HUES48 (cell line): ENCODE data around the gene FST.

Experiments
- H3K27ac ChIP-seq: one replicate; pipeline ENCODE4 v1.7.0; 2013; ENCODE audit warnings: low read depth, low read length, inconsistent platforms
- H3K27me3 ChIP-seq: 2 replicates; pipeline ENCODE4 v1.6.1; 2013; ENCODE audit warnings: mild to moderate bottlenecking, low read length; ENCODE audit not compliant: control insufficient read depth, insufficient read depth
- H3K36me3 ChIP-seq: 2 replicates; pipeline ENCODE4 v1.6.1; 2013; ENCODE audit warnings: low read length; ENCODE audit not compliant: control insufficient read depth, insufficient read depth
- H3K4me1 ChIP-seq: 2 replicates; pipeline ENCODE4 v1.6.1; 2013; ENCODE audit warnings: mild to moderate bottlenecking, low read length; ENCODE audit not compliant: control insufficient read depth, insufficient read depth
- H3K4me3 ChIP-seq: 2 replicates; pipeline ENCODE4 v1.5.1; 2013; ENCODE audit warnings: mild to moderate bottlenecking, low read depth, low read length
- H3K9ac ChIP-seq: 2 replicates; pipeline ENCODE4 v1.6.1; 2013; ENCODE audit warnings: mild to moderate bottlenecking, low read depth, low read length, moderate library complexity
- H3K9me3 ChIP-seq: 2 replicates; pipeline ENCODE4 v1.6.1; 2013; ENCODE audit warnings: low read length; ENCODE audit not compliant: control insufficient read depth, insufficient read depth

FST gene

DNA sequence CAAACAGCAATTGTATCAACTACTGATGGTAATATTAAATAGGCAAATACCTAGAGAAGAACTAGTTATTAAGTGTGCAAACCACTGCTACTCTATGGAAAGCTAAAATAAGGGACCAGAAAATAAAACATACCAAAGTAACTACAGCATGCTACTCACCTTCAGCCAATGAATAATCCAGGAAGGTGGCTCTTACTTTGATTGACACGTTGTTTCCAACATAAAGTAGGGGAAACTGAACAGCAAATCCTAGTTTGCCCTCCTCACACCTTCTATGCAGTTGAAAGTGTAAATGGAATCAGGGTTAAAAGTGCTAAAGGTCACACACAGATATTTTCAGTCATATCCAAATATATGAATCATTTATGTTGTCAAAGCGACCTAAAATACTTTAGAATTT lies 5.1 kb upstream of the FST start:
- no peaks in the 10 kb centered on the region for H3K9me3 ChIP-seq
- H3K4me3 ChIP-seq = no peak overlapping the region
- H3K4me1 ChIP-seq = peaks cover 4% of the 10 kb centered on the region; the same call in 1 of the 2 replicates
- H3K36me3 ChIP-seq = no peaks in the 10 kb centered on the region
- H3K27me3 ChIP-seq = no peaks in the 10 kb centered on the region
- H3K27ac ChIP-seq = no peak overlapping the region
- H3K9ac ChIP-seq = no peak overlapping the region

DNA sequence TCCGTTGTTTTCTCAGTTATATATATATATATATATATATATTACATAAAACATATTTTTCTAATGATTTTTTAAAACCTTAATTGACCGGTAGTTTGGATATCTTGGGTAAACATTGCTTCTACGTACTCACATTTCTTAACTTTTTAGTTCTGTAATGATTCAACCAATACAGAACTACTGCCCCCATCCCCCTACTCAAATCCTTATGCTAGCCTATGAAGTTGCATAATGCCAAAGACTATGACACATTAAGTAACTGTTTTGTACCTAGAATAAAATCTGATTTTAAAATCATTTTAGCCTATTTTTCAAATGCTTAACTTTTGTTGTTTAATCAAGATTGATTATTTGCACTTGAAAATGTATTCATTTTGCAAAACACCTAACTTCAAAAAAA lies 4.4 kb upstream of the FST start:
- no peak overlapping the region for H3K9ac ChIP-seq
- H3K9me3 ChIP-seq = no peaks in the 10 kb centered on the region
- H3K4me1 ChIP-seq = peaks cover 4% of the 10 kb centered on the region; the same call in 1 of the 2 replicates
- H3K27me3 ChIP-seq = peaks cover 3% of the 10 kb centered on the region; the same call in 1 of the 2 replicates
- no peaks in the 10 kb centered on the region for H3K36me3 ChIP-seq
- no peak overlapping the region for H3K27ac ChIP-seq
- H3K4me3 ChIP-seq = no peak overlapping the region

DNA sequence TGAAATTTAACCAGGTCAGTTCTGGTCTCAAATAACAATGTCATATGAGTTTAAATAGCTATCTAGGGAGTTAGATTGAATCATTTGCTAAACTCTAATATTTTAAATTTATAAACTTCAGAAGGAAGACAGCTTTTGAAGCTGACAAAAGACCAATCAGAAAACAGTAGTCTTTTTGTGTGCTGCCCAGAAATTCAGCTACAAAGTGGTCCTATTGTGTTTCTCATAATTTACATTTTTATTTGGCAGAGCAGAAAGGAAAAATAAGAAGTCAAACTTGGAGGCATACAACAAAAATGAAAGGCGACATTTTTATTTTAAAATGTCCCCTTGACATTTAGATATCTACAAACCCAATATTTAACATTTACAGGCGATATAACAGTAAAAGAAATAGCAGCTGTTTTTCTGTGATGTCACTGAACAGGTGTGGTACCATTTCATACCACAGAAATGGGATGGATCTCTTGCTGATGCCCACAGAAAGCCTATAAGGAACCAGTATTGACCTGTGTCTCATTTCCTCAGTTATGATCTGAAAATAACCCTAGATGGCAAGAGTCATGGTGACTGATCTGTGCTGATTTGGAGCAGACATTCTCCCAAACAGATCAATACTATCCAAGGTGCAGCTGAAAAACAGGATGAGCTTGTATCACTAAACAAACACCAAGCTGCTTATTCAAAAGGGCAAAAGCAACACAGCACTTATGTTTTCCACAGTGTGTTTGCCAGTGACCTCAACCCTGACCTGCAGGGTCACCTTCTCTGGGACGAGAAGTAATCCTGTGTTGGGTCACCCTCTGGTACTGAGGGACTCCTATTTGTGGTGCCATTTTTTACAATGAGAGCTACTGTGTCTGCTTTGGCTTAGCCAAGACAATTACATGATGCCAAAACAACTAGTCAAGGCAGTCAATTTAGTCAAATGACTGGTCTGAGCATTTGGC lies 3.6 kb upstream of the FST start:
- Histone ChIP-seq H3K4me3 (no peak overlapping the region), H3K27ac (no peak overlapping the region), H3K36me3 (no peaks in the 10 kb centered on the region), H3K9ac (no peak overlapping the region), H3K9me3 (no peaks in the 10 kb centered on the region), H3K27me3 (peaks cover 11% of the 10 kb centered on the region), H3K4me1 (peaks cover 8% of the 10 kb centered on the region)

DNA sequence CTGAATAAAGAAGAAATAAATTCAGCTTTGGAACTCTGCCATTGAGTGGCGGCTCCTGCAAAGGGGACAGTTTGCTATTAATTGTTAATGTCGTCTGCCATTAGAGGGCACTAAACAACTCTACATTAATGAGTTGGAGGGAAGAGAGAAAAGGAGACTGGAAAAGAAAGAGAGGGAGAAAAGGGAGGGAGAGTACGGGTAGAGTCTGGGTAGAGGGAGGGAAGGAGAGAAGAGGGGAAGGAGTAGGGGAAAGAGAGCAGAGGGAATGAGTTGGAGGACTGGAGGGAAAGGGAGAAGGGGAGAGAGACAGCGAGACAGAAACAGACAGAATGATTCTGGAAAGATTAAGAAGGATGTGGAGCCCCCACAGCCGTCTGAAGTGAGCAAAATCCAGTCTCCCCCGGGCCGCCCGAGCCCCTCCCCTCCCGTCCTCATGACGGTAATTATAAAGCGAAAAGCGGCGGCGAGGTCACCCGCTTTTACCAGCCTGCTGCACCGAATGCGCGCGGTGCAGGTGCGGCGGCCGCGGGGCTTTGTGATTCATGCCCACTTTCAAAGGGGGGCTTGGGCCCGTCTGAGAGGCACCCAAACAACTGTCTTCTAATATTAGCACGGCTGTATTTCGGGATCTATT lies 1.9 kb upstream of the FST start:
- H3K36me3 ChIP-seq = peaks cover 5% of the 10 kb centered on the region
- no peak overlapping the region for H3K9ac ChIP-seq
- no peaks in the 10 kb centered on the region for H3K9me3 ChIP-seq
- peaks cover 12% of the 10 kb centered on the region for H3K27me3 ChIP-seq
- peaks cover 13% of the 10 kb centered on the region for H3K4me1 ChIP-seq
- peak overlapping the region; percentile 78 for H3K4me3 ChIP-seq
- H3K27ac ChIP-seq = peak overlapping the region; percentile 94

DNA sequence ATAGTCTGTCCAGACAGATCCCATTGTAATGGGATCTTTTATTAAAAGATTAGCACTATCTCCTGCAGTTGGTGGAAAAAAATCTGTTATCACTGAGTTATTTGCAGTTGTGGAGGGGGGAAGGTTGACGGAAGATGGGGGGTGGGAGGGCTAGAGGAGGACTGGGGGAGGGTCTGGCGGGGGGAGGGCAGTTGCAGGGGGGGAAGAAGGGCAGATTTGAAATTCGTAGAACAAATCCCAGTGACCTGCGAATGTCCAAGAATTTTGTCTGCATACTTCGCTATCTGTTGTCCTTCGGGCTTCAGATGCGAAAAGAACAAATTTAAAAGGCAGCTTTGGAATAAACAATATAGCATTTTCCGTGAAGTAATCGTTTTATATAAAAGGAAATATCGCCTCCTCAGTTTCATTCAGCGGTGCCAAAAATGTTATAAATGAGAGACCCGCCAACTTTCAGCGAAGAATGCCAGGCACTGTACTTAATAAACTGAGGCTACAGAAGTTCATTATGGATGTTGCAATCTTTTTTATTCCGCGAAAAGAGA lies 1.3 kb upstream of the FST start:
- Histone ChIP-seq H3K4me3 (peak overlapping the region; percentile 78), H3K4me1 (peaks cover 15% of the 10 kb centered on the region), H3K9ac (no peak overlapping the region), H3K27ac (peak overlapping the region; percentile 94), H3K36me3 (peaks cover 11% of the 10 kb centered on the region), H3K9me3 (no peaks in the 10 kb centered on the region), H3K27me3 (peaks cover 12% of the 10 kb centered on the region)

DNA sequence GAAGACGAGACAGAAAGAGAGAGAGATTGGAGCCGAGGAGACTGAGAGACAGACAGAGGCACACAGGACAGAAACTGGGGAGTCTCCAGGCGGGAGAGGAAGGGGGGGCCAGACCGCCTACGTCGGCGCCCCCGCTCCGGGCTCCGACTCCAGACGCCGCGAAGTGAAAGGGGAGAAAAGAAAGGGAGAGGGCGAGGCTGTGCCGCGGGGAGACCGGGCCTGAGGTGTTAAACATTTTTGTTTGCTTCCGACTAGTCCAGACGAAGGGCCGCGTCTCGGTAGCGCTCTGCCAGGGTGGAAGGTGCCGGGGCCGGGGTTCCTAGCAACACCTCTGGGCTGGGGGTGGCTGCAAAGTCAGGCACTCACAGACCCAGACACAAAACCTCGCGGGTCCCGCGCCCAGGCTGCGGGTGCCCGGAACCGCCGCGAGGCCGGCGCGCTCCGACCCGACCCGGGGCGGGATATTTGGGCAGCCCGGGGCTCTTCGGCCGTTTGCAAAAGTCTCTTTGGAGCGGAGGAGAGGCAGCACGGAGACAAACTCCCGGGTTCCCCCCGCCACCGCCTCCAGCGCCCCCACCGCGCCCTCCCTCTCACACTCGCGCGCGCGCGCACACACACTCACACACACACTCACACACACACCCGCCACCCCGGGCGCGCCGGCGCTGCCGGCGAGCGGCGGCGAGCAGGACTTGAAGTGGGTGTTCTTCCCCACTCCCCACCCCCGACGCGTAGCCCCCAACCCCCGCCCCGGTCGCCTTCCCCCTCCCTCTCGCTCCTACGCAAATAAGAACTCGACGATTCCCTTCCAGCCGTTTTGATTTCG lies 626 bp upstream of the FST start:
- Histone ChIP-seq H3K27ac (peak overlapping the region; percentile 94), H3K36me3 (peaks cover 18% of the 10 kb centered on the region), H3K9me3 (no peaks in the 10 kb centered on the region), H3K9ac (peak overlapping the region; percentile 63; the same call in 1 of the 2 replicates), H3K4me1 (peaks cover 15% of the 10 kb centered on the region), H3K27me3 (peaks cover 12% of the 10 kb centered on the region), H3K4me3 (peak overlapping the region; percentile 78)

DNA sequence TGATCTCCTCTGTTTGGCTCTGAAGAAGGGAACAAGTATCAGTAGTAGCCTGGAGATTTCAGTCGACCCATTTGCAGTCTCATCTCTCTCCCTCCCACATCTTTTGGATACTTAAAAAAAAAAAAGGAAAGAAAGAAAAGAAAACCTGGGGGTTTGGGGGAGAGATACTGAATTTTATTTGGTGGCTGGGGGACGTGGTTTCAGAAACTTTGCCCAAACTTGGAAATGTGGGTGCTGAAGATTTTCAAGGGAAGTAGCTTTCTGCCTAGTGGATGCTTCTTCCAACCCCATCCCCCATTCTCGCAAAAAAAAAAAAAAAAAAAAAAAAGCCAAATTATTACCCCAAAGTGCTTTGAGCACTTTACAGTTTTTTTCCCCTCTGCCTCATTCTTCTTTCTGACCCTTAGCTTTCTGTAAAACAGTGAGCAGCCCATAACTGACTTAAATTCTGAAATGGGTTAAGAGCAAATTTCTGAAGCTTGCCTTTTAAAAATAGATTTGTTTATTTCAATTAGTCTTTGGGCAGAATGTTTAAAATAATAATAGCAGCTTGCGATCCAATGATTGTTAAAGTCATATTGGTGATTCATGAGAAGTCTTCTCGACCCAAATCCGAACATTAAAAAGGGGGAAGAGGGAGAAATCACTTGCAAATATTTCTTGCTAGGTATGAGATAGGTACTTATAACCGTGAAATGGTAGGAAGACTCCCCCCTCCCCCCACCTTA lies 894 bp downstream of the FST start:
- H3K36me3 ChIP-seq = peaks cover 32% of the 10 kb centered on the region
- H3K4me1 ChIP-seq = peaks cover 15% of the 10 kb centered on the region
- H3K9ac ChIP-seq = peak overlapping the region; percentile 49
- peaks cover 12% of the 10 kb centered on the region for H3K27me3 ChIP-seq
- no peaks in the 10 kb centered on the region for H3K9me3 ChIP-seq
- peak overlapping the region; percentile 94 for H3K27ac ChIP-seq
- H3K4me3 ChIP-seq = peak overlapping the region; percentile 78

DNA sequence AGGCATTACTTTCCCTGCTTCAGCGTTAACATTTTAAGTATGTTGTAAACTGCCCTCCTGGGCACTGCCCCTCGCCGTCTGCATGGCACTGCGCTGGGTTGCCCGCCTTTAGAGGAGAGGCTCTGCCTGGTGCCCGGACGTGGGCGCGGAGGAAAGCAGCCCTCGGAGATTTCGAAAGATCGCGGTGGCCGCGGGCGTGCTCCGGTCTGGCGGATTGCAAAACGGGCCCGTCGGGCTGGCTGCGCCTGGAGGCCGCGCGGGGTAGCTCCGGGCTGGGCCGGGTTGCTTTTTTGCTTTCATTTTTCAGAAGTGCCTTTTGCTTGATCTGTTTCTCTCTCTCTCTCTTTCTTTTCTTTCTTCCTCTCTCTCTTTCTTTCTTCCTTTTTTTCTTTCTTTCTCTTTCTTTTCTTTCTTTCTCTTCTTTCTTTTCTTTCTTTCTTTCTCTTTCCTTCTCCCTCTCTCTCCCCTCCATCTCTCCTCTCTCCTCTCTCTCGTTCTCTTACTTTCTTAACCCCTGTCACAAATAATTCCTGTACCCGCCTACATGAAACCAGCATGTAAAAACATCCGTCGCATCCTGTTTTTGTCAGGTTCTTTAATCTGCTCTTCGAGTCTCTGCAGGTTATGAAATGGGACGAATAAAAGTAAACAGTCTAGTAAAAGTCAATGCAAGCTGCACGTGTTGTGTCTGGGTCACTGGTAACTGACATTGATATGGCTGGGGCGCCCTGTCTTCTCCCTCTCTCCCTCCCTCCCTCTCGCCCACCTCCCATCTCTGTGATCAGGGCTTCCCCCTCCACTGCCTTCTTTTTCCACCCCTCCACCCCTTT lies 1.7 kb downstream of the FST start:
- no peaks in the 10 kb centered on the region for H3K9me3 ChIP-seq
- peak overlapping the region; percentile 78 for H3K4me3 ChIP-seq
- peak overlapping the region; percentile 78 for H3K27ac ChIP-seq

DNA sequence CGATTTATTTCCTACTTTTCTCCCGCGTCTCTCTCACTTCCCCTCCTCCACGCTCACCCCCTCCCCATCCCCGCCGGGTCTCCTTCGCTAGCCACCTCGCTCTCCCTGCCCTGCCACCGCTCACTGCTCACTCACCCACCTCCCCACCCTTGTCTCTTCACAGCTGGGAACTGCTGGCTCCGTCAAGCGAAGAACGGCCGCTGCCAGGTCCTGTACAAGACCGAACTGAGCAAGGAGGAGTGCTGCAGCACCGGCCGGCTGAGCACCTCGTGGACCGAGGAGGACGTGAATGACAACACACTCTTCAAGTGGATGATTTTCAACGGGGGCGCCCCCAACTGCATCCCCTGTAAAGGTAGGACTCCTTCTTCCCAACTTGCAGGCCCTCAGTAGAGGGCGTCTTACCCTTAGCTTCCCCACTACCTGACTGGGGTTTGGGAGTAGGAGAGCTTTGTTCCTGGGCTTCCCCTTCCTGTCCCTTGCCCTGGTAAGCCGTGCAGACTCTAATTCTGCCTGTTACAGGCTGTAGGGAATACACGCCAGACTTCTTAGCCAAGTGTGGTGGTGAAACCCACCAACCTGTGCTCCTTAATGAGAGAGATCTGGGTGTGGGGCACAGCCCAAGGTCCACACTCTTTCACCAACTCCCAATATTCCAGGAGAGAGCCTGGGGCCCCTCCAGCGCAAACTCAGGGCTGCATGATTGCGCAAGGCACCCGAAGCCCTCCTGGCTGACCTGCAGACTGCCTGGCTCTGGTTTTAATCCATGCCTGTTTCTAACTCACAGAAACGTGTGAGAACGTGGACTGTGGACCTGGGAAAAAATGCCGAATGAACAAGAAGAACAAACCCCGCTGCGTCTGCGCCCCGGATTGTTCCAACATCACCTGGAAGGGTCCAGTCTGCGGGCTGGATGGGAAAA lies 2.5 kb downstream of the FST start:
- Histone ChIP-seq H3K36me3 (peaks cover 40% of the 10 kb centered on the region), H3K4me3 (peak overlapping the region; percentile 78), H3K9ac (no peak overlapping the region; the same call in 1 of the 2 replicates), H3K27me3 (peaks cover 12% of the 10 kb centered on the region), H3K9me3 (no peaks in the 10 kb centered on the region), H3K4me1 (peaks cover 14% of the 10 kb centered on the region), H3K27ac (peak overlapping the region; percentile 63)

More for the DNA sequence above, 1.7 kb downstream of the FST start:
- H3K36me3 ChIP-seq = peaks cover 40% of the 10 kb centered on the region
- H3K9ac ChIP-seq = peak overlapping the region; percentile 49
- H3K4me1 ChIP-seq = peaks cover 15% of the 10 kb centered on the region
- peaks cover 12% of the 10 kb centered on the region for H3K27me3 ChIP-seq
